Measurements from ENCODE around the gene DYNLT2B.
A peak's percentile ranks its signal among the peaks of the same experiment; 100 is the strongest.
"Not testable (repeated sequence)": the region's sequence is repeated elsewhere in the genome, so short reads cannot be mapped to it uniquely, and the experiment has no call there.

The DYNLT2B gene

GRCh38 chr3:196317687-196318467 is at the start of gene DYNLT2B:
Gene DYNLT2B, minus strand, starts transcription at chr3:196318240. Its CDS starts 88 bp downstream, at chr3:196318152.
- peak; percentile 87 to 99 (median 98) for DNase-seq

GRCh38 chr3:196365736-196366135 is 47.7 kb upstream of the DYNLT2B start:
- no peak for DNase-seq

DNA sequence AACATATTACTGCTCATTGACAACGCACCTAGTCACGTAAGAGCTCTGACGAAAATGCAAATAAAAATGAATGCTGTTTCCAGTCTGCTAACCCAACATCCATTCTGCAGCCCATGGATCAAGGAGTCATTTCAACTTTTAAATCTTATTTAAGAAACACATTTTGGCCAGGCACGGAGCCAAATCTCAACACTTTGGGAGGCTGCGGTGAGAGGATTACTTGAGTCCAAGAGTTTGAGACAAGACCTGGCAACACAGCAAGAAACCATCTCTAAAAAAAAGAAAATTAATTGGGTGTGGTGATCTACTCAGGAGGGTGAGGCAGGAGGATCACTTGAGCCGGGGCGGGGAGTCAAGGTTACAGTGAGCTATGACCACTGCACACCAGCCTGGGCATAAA is 42.5 kb upstream of the DYNLT2B start:
- DNase-seq: no peak

DNA sequence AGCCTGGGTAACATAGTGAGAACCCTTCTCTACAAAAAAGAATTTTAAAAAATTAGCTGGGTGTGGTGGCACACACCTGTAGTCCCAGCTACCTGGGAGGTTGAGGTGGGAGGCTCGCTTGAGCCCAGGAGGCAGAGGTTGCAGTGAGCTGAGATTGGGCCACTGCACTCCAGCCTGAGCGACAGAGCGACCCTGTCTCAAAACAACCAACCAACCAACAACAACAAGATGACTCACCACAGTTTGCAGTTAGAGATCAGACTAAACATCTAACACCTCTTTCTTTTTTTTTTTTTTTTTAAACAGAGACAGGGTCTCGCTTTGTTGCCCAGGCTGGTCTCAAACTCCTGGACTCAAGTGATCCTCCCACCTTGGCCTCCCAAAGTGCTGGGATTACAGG is 40.5 kb upstream of the DYNLT2B start:
- DNase-seq: not testable (repeated sequence)

DNA sequence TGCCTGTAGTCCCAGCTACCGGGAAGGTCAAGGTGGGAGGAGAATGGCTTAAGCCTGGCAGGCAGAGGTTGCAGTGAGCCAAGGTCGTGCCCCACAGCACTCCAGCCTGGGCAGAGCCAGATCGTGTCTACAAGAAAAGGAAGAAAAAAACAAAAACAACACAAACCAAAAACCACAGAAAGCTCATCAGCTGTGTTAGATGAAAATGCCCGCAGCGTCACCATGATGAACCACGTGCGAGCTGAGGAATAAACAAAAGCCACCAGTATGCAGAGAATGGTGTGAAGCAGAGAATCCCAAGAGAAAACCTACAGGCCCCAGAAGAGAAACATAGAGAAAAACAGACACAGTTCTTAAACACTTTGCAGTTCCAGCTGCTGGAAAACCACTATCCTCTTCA is 39.9 kb upstream of the DYNLT2B start:
- no peak for DNase-seq

- no peak for DNase-seq
These were observed 38.5 kb upstream of the DYNLT2B start for GRCh38 chr3:196356556-196356955.

GRCh38 chr3:196355668-196356067 is 37.6 kb upstream of the DYNLT2B start:
- DNase-seq: no peak

DNA sequence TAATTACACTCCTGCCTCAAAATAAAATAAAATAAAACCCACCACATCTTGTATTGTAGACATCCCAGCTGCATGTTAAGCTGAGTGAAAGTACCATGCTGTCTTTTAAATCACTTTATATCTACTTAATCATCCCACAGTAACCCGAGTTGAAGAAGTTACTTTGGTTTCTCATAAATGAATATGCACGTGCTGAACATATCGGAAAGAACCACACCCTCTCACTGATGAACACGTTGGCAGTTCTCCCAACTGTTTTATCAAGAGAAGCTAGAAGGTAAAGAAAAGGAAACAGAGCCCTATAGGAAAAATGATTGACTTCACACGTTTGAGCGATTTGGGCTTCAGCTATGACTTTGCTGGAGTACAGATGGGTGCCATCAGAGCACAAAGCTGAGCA is 36.1 kb upstream of the DYNLT2B start:
- no peak for DNase-seq

GRCh38 chr3:196351541-196351940 is 33.5 kb upstream of the DYNLT2B start:
- DNase-seq: no peak

DNA sequence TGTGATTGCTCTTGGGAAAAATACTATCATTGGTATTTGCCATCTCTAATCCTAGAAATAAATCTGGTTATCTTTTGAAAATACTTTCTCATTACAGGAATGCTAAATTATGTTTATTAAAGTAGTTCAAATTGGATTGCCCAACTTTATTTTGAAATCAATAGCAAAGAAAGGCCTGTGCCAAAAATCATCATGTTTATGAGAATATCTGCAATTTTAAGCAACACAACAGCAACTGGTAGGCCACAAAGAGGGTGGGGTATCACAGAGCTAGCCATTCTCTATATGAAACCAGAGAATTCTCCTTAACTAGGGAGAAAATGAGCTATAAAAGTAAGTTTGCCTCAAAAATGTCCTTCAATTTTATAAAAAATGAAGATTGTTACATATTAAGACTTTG is 32.0 kb upstream of the DYNLT2B start:
- no peak for DNase-seq

DNA sequence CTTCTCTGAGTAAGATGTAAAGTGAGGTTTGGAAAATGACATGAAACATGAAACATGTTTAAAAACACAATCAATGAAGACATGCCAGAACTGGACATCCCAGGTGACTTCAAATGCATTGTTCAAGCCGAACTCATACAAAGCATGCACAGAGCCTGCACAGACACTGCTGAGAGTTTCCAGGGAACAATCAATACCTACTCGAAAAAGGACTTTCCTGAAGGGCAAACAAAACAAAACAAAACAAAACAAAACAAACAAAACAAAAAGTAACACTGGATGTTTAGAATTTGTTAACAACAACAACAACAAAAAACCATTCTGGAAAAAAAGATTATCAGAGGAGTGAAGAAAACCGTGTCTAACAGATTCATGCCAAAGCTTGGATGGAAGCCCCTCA is 30.7 kb upstream of the DYNLT2B start:
- no peak for DNase-seq

GRCh38 chr3:196344663-196345062 is 26.6 kb upstream of the DYNLT2B start:
- no peak for DNase-seq

DNA sequence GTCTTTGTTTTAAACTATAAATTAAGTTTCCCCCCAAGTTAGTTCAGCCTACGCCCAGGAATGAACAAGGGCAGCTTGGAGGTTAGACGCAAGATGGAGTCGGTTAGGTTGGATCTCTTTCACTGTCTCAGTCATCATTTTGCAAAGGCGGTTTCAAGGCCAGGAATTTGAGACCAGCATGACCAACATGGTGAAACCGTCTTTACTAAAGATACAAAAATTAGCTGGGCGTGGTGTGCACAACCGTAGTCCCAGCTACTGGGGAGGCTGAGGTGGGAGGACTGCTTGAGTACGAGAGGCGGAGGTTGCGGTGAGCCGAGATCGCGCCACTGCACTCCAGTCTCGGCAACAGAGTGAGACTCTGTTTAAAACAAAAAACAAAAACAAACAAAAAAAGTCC is 25.9 kb upstream of the DYNLT2B start:
- DNase-seq: not testable (repeated sequence)

DNA sequence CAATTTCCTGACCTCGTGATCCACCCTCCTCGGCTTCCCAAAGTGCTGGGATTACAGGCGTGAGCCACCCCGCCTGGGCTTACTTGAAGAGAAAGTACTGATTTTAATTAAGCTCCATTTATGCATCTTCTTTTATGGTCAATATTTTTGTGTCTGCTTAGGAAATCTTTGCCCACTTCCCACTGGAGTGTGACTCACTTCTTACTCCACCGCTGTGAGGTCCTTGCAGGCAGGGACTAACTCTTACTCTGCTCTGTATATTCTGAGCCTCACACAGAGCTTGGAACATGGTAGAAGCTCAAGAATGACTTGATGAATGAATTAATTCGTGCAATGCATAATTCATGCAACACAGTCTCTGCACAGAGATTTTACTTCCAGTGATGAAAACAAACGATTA is 23.1 kb upstream of the DYNLT2B start:
- DNase-seq: no peak

GRCh38 chr3:196340466-196340865 is 22.4 kb upstream of the DYNLT2B start:
- no peak for DNase-seq

DNA sequence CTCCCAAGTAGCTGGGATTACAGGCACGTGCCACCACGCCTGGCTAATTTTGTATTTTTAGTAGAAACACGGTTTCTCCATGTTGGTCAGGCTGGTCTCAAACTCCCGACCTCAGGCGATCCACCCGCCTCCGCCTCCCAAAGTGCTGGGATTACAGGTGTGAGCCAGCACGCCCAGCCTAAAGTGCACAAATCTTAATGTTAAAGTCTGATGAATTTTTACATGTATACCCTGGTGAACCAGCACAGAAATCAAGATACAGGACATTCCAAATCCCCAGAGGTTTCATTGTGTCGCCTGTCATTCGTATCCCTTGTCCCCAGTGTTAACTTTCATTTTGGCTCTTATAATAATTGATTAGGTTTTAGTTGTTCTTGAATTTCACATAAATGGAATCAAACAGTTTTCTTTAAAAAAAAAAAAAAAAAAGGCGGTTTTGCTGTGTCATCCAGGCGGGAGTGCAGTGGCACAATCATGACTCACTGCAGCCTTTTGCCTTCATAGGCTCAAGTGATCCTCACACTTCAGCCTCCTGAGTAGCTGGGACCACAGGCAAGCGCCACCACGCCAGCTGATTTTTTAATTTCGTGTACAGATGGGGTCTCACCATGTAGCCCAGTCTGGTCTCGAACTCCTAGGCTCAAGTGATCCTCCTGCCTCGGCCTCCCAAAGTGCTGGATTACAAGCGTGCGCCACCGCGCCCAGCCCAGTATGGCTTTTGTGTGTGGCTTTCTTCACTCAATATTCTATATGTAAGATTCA is 21.6 kb upstream of the DYNLT2B start:
- no peak for DNase-seq

GRCh38 chr3:196339044-196339443 is 21.0 kb upstream of the DYNLT2B start:
- no peak for DNase-seq

GRCh38 chr3:196336319-196337145 is 18.5 kb upstream of the DYNLT2B start:
- no peak for DNase-seq

- no peak for DNase-seq
These were observed 17.5 kb upstream of the DYNLT2B start for GRCh38 chr3:196335503-196335948.

- no peak for DNase-seq
These were observed 16.9 kb upstream of the DYNLT2B start for GRCh38 chr3:196334982-196335381.

DNA sequence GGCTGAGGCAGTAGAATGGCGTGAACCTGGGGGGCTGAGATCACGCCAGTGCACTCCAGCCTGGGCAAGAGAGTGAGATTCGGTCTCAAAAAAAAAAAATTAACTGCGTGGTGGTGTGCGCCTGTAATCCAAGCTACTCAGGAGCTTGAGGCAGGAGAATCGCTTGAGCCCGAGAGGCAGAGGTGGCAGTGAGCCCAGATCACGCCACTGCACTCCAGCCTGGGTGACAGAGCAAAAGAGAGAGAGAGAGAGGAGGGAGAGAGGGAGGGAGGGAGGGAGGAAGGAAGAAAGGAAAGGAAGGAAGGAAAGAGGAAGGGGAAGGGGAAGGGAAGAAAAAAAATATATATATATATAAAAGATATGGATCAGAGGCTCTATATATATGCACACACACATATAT is 14.1 kb upstream of the DYNLT2B start:
- no peak for DNase-seq

GRCh38 chr3:196327405-196327804 is 9.4 kb upstream of the DYNLT2B start:
- DNase-seq: no peak

- DNase-seq: no peak
These were observed 8.9 kb upstream of the DYNLT2B start for GRCh38 chr3:196326936-196327335.
